ENCODE results near the gene MARCHF11. TPM values are rescaled to one million over a fixed set of nuclear protein-coding genes. Genes with fewer than 3 reads are reported as not detected.

The MARCHF11 gene
- total RNA-seq, 1 experiment from 2014 or later = 0.37 TPM

DNA sequence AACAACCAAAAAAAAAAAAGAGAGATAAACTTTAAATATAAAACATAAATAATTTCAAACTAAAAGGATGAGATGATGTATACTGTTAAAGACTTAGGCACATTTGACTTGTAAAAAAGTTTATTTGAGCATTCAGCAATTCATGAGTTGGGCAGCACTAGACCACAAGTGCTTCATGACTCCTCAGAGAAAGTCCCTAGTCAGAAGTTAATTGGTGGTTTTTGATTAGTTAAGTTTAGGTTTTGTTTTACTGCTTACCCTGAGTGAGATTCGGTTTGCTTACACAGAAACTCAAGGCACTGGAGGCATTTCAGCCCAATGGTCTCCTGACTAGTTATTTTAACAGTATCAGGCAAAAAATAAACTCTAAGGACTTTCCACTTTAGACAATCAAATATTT is 129.2 kb downstream of the MARCHF11 start:
- Histone ChIP-seq H3K4me1 (ENCODE audit: insufficient read depth, low read length) (no peaks in the 10 kb centered on the region), H3K27me3 (ENCODE audit: insufficient read depth, low read length) (no peaks in the 10 kb centered on the region), H3K79me2 (ENCODE audit: insufficient read depth, low read length) (no peaks in the 10 kb centered on the region), H3T11ph (ENCODE audit: low read length) (no peak overlapping the region), H3K9ac (ENCODE audit: extremely low read depth, insufficient read length, low read length) (no peak overlapping the region), H4K20me1 (ENCODE audit: control insufficient read depth, insufficient read depth, insufficient read length) (no peaks in the 10 kb centered on the region), H4K8ac (replicated peaks; ENCODE audit: insufficient read length, low read depth, low read length) (no peak overlapping the region), H2BK15ac (ENCODE audit: low read depth, low read length) (no peak overlapping the region), H3K14ac (ENCODE audit: insufficient read depth, low read length) (no peak overlapping the region), H2AK5ac (ENCODE audit: insufficient read length, low read length) (no peak overlapping the region), H3K4me2 (ENCODE audit: insufficient read depth, insufficient read length, low read length) (no peak overlapping the region), H4K5ac (ENCODE audit: insufficient read length, low read depth, low read length) (no peak overlapping the region), H3K23ac (ENCODE audit: insufficient read length, low read depth, low read length) (no peak overlapping the region), H2BK120ac (ENCODE audit: low read depth, low read length, poor library complexity, severe bottlenecking) (no peak overlapping the region), H3K4ac (ENCODE audit: low read depth, low read length) (no peak overlapping the region), H3K9me3 (ENCODE audit: control insufficient read depth, low read depth, low read length) (no peaks in the 10 kb centered on the region), H3K18ac (ENCODE audit: insufficient read length, low read depth, low read length) (no peak overlapping the region), H3K79me1 (ENCODE audit: insufficient read depth, low read depth, low read length, poor library complexity, severe bottlenecking) (no peaks in the 10 kb centered on the region), H4K91ac (ENCODE audit: insufficient read length, low read depth, low read length) (no peak overlapping the region), H3K27ac (ENCODE audit: insufficient read length, low read depth, low read length) (no peak overlapping the region), H2BK5ac (ENCODE audit: insufficient read length, low read length) (no peak overlapping the region), H2BK20ac (ENCODE audit: low read depth, low read length, poor library complexity, severe bottlenecking) (no peak overlapping the region), H3K23me2 (ENCODE audit: insufficient read length, low read depth, low read length, poor library complexity, severe bottlenecking) (no peaks in the 10 kb centered on the region), H2AFZ (ENCODE audit: low read length) (no peak overlapping the region), H2BK12ac (ENCODE audit: insufficient read length, low read depth, low read length) (no peak overlapping the region), H3K56ac (ENCODE audit: insufficient read length, low read depth, low read length) (no peak overlapping the region)
- Mint-ChIP-seq H3K4me3 (no peak overlapping the region), H3K27ac (no peak overlapping the region), H3K36me3 (ENCODE audit: insufficient read depth in 1 of 3, low read depth in 3 of 3) (peaks cover 0 to 5% (median 2%) of the 10 kb centered on the region in 3 experiments; a peak in 2 of 7 replicates), H3K4me1 (peaks cover 0 to 2% of the 10 kb centered on the region in 2 experiments; a peak in 2 of 4 replicates), H3K9me3 (peaks cover 0 to 3% of the 10 kb centered on the region in 2 experiments; a peak in 2 of 5 replicates), H3K27me3 (ENCODE audit: low read depth) (no peaks in the 10 kb centered on the region)
- WGBS (ENCODE audit: extremely low coverage, insufficient read length, low lambda C conversion rate) = no CpG with 5 or more reads among the region's 1 CpG
- TF ChIP-seq, protein P1, sequence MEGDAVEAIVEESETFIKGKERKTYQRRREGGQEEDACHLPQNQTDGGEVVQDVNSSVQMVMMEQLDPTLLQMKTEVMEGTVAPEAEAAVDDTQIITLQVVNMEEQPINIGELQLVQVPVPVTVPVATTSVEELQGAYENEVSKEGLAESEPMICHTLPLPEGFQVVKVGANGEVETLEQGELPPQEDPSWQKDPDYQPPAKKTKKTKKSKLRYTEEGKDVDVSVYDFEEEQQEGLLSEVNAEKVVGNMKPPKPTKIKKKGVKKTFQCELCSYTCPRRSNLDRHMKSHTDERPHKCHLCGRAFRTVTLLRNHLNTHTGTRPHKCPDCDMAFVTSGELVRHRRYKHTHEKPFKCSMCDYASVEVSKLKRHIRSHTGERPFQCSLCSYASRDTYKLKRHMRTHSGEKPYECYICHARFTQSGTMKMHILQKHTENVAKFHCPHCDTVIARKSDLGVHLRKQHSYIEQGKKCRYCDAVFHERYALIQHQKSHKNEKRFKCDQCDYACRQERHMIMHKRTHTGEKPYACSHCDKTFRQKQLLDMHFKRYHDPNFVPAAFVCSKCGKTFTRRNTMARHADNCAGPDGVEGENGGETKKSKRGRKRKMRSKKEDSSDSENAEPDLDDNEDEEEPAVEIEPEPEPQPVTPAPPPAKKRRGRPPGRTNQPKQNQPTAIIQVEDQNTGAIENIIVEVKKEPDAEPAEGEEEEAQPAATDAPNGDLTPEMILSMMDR (conservative IDR thresholded peaks at IDR 0.05) = no peak
- DNase-seq = no peak
